Endometrial microvascular endothelial cells (primary cell): ENCODE results near the gene SPIB. TPM values are rescaled to one million over a fixed set of nuclear protein-coding genes. Genes with fewer than 3 reads are reported as not detected.
"Not testable (repeated sequence)": the region's sequence is repeated elsewhere in the genome, so short reads cannot be mapped to it uniquely, and the experiment has no call there.

Experiments
- in situ Hi-C: cut with HindIII; loops from 2 replicates; pipeline ENCODE4 v1.10.0; 2017; ENCODE audit warnings: low sequenced_read_pairs, low pct_unique_long_range_greater_than_20kb; ENCODE audit errors: inconsistent ontology term
- total RNA-seq: library from RNA; depleted of rRNA; stranded (reverse); fragments of >200 nt; gene quantifications from one replicate; pipeline ENCODE4 v1.2.3, GENCODE V29; 2015; ENCODE audit errors: inconsistent ontology term

SPIB gene
- total RNA-seq, 1 donor from 2014 or later, result not detected

- in situ Hi-C loops, result no loop called here
These were observed 41.5 kb downstream of the SPIB start for GRCh38 chr19:50460161-50460765.

DNA sequence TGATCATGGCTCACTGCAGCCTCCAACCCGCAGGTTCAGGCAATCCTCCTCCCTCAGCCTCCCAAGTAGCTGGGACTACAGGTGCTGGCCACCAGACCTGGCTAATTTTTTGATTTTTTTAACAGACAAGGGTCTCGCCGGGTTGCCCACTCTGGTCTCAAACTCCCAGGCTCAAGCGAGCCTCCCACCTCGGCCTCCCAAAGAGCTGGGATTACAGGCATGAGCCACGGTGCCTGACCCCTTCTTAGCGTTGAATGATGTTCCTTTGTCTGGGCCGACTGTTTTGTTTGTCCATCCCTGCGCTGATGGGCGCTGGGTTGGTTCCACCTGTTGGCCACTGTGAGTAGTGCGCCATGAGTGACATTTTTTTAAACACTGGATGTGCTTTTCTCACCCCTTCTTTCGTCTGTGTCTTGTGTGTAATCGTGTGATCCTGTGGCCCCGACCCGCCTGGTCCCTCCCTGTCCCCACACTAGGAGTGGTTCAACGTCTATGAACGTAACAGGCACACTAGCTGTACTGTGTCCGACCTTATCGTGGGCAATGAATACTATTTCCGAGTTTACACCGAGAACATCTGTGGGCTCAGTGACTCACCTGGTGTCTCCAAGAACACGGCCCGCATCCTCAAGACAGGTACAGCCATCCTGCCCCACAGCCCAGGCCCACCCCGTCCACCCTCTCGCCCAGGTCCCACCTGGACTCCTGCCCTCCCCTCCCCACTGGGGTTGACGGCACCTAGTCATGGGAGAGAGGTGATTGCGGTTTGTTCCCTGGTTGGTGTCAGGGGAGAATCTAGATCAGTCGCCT, 42.5 kb downstream of the SPIB start:
- in situ Hi-C loops, result no loop called here

- in situ Hi-C loops, result no loop called here
These were observed 44.2 kb downstream of the SPIB start for GRCh38 chr19:50462970-50463369.

GRCh38 chr19:50464348-50464747, 45.6 kb downstream of the SPIB start:
- in situ Hi-C loops, result no loop called here

DNA sequence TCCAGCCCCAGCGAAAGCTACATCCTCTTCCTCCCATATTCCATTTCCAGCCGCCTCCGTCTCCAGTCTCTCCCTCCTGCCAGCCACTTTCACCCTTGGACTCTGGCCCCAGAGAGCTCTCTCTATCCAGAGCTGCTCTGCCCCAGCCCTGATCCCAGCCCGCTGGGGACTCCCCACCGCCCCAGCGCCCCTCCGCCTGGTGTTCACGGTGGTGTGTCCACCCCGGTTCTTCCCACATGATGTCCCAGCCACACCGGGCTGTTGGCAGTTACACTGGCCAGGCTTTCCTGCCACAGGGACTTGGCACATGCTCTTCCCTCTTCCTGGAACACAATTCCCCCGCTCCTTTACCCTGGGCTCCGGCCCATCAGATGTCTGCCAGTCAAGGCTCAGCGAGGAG, 46.3 kb downstream of the SPIB start:
- in situ Hi-C loops, result no loop called here

GRCh38 chr19:50465986-50466705, 47.4 kb downstream of the SPIB start:
- in situ Hi-C loops, result no loop called here

DNA sequence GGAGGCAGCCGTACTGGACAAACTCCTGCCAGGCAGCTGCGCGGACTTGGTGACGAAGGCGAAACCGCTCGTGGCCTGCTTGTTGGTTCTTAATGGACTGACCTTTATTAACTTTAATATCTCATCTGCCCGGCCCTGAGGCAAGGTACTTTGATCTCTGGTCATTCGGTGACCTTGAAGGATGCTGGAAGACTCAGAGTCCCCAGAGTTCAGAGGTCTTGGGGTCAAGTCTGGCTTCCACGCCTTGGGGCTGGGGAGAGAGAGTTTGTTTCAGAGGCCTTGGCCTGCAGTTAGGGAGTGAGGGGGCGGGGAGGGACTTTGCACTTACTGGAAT, 47.9 kb downstream of the SPIB start:
- in situ Hi-C loops, result no loop called here

DNA sequence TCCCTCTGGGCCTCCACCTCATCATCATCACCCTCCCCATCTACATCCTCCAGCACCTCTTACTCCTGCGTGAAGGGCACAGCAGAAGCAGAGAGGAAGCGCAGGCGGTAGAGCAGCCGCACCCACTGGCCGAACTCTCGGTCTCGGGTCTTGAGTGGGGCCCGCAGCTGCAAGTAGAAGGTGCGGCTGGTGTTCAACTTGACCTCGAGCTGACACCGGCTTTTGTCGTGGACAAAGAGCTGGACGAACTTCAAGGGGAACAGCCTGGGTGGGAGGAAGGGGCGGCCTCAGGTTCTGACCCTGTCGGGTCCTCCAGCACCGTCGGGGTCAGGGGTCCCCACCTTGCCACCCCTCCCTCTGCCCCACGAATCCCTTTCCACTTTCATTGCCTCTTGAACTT, 48.8 kb downstream of the SPIB start:
- in situ Hi-C loops, result no loop called here

DNA sequence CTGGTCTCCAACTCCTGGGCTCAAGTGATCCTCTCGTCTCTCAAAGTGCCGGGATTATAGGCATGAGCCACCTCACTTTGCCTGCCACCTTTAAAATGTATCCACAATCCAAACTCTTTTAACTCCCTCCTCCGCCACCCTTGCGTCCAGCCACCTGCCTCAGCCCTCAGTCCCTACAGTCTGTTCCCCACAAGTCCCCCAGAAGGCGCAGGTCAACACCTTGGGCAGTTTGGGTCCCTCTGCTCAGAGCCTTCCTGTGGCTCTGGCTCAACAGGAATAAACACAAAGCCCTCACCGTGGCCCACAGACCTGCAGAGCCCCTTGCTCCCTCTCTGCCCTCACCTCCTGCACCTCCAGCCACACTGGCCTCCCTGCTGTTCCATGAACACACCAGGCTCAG, 50.1 kb downstream of the SPIB start:
- in situ Hi-C loops, result no loop called here

GRCh38 chr19:50473336-50473735, 54.6 kb downstream of the SPIB start:
- in situ Hi-C loops, result not testable (repeated sequence)

DNA sequence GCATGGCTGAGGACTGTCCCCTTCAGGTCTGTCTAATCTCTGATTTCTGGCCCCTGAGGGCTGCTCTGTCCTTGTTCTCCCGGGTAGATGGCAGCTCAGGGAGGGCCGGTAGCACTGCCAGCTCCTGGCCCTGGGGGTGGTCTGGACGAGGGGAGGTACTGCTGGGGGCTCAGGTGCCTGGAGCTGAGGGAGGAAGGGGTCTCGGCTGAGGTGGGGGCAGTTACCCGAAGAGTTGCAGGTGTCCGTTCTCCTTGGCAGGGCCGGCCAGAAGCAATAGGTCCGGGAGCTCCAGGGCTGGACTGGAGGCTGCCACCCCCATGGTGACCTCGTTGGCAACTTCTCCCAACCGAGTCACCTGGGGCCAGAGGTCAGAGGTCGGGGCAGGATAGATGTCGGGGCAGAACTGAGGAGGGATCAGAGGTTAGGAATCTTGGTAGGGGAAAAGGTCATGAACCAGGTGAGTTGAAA, 56.4 kb downstream of the SPIB start:
- in situ Hi-C loops, result no loop called here

DNA sequence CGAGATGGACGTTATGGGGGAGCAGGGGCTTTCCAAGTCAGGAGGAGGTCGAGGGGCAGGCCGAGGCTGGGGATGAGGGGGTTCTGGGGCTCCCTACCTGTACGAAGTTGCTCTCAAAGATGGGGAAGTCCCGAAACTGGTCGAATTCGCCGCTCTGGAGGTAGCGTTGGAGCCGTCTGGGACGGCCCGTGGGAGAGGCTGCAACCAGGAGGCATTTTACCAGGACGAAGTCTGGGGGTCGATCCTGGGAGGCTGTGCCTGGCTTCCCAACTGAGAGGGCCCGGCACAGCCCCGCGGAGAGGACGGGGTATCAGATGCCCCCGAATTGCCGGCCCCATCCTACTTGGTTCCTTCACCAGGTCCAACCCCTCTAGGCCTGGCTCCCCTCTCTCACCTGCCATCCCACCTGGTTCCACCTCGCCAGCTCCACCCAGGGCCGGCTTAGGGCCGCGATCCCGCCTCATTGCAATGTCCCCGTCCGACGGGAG, 57.0 kb downstream of the SPIB start:
- in situ Hi-C loops, result no loop called here

GRCh38 chr19:50476224-50476906, 57.6 kb downstream of the SPIB start, which contains the start of the genes EMC10 and GARIN5A:
EMC10 (plus strand) TSS chr19:50476507; CDS start chr19:50476545, 38 bp downstream.
GARIN5A (minus strand) TSS chr19:50476848; CDS start chr19:50476388, 460 bp downstream.
- in situ Hi-C loops, result no loop called here

- in situ Hi-C loops, result no loop called here
These were observed 58.1 kb downstream of the SPIB start for GRCh38 chr19:50476907-50477238.

DNA sequence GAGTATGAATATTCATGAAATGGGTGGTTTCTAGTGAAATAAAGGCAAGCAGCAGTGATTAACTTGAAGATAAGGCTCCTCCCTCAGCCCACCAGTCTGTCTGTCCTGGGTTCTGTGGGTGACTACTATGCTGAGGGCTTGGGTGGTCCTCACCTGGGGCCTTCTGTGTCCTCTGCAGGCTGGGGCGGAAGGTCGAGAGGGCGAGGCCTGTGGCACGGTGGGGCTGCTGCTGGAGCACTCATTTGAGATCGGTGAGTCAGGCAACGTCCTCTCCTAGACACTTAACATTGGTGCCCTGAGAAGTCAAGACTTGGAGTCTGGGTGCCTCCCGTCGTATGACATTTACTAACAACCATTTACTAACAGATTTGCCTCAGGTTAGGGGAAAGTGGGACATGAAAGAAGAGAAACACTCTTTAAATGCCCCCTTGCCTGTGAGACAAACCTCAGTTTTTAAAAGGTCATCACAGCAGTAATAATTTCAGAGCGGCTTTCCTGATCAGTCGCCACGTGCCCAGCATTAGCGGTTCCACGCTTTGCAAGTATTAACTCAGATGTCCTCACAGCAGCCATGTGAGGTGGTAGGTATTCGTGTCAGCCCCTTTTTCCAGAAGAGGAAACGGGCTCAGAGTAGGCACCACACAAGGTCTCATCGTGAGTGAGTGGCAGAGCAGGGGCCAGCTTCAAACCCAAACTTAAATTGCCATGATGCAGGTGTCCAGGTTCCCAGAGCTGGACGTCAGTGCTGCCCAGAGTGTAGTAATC, 59.2 kb downstream of the SPIB start:
- in situ Hi-C loops, result no loop called here

GRCh38 chr19:50478901-50479715, 60.4 kb downstream of the SPIB start:
- in situ Hi-C loops, result no loop called here

GRCh38 chr19:50479761-50480251, 61.1 kb downstream of the SPIB start:
- in situ Hi-C loops, result no loop called here
